Transverse colon (tissue), 4 donors: ENCODE results near the gene BACH2. TPM values are rescaled to one million over a fixed set of nuclear protein-coding genes. Genes with fewer than 3 reads are reported as not detected.

Experiments
- DNase-seq: peaks from one replicate; pipeline ENCODE4 v3.0.0-alpha.2; 2019
- H3K27ac ChIP-seq, 4 donors: fragments of 200-600 bp; sonication (generic); 2 replicates each; pipeline ENCODE4 v1.5.1; 2016 to 2018; ENCODE audit warnings: inconsistent platforms in 4 of 4
- H3K27me3 ChIP-seq: fragments of 200-600 bp; sonication (generic); 2 replicates; pipeline ENCODE4 v1.5.1; 2017; ENCODE audit warnings: inconsistent platforms
- H3K36me3 ChIP-seq, 4 donors: fragments of 200-600 bp; sonication (generic); 2 replicates each; pipeline ENCODE4 v1.5.1; 2017 to 2019; ENCODE audit warnings: inconsistent platforms in 4 of 4
- H3K4me1 ChIP-seq, 4 donors: fragments of 200-600 bp; sonication (generic); 2 replicates each; pipeline ENCODE4 v1.5.1; 2017 to 2020; ENCODE audit warnings: inconsistent platforms in 4 of 4
- H3K4me3 ChIP-seq, 4 donors: fragments of 200-600 bp; sonication (generic); 1 replicate in 1 of 4; 2 replicates in 3 of 4; pipeline versions ENCODE4 v1.5.1 to v1.6.1; 2017 to 2019; ENCODE audit warnings: inconsistent platforms in 4 of 4
- H3K9me3 ChIP-seq, 2 donors: fragments of 200-600 bp; sonication (generic); 2 replicates each; pipeline ENCODE4 v1.5.1; 2017 to 2019; ENCODE audit warnings: inconsistent platforms in 2 of 2
- EP300 ChIP-seq: sonication (generic); formaldehyde crosslinking; IDR thresholded peaks from one replicate; pipeline ENCODE4 v1.6.1; 2017; ENCODE audit warnings: antibody characterized with exemption, low read depth
- POLR2A ChIP-seq: fragments of 450-650 bp; IDR thresholded peaks from one replicate; pipeline ENCODE4 v1.6.1; 2016; ENCODE audit warnings: antibody characterized with exemption, mild to moderate bottlenecking, moderate library complexity
- POLR2AphosphoS5 ChIP-seq, 3 donors: sonication (generic); formaldehyde crosslinking; IDR thresholded peaks; one replicate each; pipeline ENCODE4 v1.6.1; 2016; ENCODE audit warnings: antibody characterized with exemption in 3 of 3
- WGBS, 2 donors: methylation state at CpG; one replicate each; pipeline ENCODE4 v1.1.5; 2018; ENCODE audit warnings: low coverage in 1 of 2; 5-methylcytosine and 5-hydroxymethylcytosine counted together
- in situ Hi-C, 4 donors: fragments of 200-750 bp; cut with MboI; loops; one replicate each; pipeline versions ENCODE4 v1.15.0 to v1.15.1; 2017; ENCODE audit warnings: low sequenced_read_pairs in 3 of 4, low pct_ligation_motif_present in 1 of 4, low pct_unique_long_range_greater_than_20kb in 1 of 4
- intact Hi-C: fragments of 100-400 bp; cut with DNase I; formaldehyde crosslinking; loops from one replicate; pipeline ENCODE4 v1.15.1; 2023; ENCODE audit warnings: low total_unique reads
- total RNA-seq, 4 donors: library from RNA; depleted of rRNA; stranded (reverse); fragments of >200 nt; gene quantifications; one replicate each; pipeline ENCODE4 v1.1.0, GENCODE V29; 2016
- TF ChIP-seq, protein P1 (sequence below), 5 experiments: fragments of 200-600 bp in 3 of 5; fragments of 450-650 bp in 2 of 5; sonication (generic) in 3 of 5; IDR thresholded peaks; 1 replicate in 2 of 5; 2 replicates in 3 of 5; pipeline ENCODE4 v1.5.1; 2016 to 2017; ENCODE audit warnings: antibody characterized with exemption in 5 of 5, inconsistent platforms in 3 of 5, mild to moderate bottlenecking in 2 of 5, moderate library complexity in 1 of 5

The BACH2 gene
- total RNA-seq, 4 donors from 2014 or later, result 0.20 to 7.5 (median 2.4) TPM

DNA sequence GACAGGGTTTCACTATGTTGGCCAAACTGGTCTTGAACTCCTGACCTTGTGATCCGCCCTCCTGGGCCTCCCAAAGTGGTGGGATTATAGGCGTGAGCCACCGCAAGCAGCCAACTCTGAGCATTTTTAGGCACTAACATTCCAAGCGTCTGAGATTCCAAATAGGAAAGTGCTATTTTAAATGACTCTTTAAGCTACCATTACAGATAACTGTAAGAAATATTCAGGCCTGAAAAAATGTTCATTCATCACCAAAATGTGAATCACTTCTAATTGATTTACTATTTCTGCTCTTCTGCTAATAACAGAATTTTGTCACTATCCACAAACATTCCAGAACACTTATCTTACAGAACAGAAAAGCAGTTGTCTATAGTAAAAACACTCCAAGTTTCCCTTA, 106.5 kb downstream of the BACH2 start:
- peaks cover 0 to 13% (median 2%) of the 10 kb centered on the region in 4 donors for H3K4me1 ChIP-seq
- no peak for DNase-seq
- 80 to 82% methylated on average over 4 of the region's 4 CpGs for WGBS, 2 donors
- no peak overlapping the region for H3K27ac ChIP-seq
- H3K27me3 ChIP-seq, result no peaks in the 10 kb centered on the region
- H3K36me3 ChIP-seq, result no peaks in the 10 kb centered on the region
- no peak overlapping the region for H3K4me3 ChIP-seq
- TF ChIP-seq EP300 (no peak), POLR2A (no peak), POLR2AphosphoS5 (IDR thresholded peaks at IDR 0.05) (no peak)
- TF ChIP-seq, protein P1, sequence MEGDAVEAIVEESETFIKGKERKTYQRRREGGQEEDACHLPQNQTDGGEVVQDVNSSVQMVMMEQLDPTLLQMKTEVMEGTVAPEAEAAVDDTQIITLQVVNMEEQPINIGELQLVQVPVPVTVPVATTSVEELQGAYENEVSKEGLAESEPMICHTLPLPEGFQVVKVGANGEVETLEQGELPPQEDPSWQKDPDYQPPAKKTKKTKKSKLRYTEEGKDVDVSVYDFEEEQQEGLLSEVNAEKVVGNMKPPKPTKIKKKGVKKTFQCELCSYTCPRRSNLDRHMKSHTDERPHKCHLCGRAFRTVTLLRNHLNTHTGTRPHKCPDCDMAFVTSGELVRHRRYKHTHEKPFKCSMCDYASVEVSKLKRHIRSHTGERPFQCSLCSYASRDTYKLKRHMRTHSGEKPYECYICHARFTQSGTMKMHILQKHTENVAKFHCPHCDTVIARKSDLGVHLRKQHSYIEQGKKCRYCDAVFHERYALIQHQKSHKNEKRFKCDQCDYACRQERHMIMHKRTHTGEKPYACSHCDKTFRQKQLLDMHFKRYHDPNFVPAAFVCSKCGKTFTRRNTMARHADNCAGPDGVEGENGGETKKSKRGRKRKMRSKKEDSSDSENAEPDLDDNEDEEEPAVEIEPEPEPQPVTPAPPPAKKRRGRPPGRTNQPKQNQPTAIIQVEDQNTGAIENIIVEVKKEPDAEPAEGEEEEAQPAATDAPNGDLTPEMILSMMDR (IDR thresholded peaks at IDR 0.05), result no peak
- H3K9me3 ChIP-seq, result no peaks in the 10 kb centered on the region
- in situ Hi-C loops (no loop called here), intact Hi-C loops (no loop called here)

DNA sequence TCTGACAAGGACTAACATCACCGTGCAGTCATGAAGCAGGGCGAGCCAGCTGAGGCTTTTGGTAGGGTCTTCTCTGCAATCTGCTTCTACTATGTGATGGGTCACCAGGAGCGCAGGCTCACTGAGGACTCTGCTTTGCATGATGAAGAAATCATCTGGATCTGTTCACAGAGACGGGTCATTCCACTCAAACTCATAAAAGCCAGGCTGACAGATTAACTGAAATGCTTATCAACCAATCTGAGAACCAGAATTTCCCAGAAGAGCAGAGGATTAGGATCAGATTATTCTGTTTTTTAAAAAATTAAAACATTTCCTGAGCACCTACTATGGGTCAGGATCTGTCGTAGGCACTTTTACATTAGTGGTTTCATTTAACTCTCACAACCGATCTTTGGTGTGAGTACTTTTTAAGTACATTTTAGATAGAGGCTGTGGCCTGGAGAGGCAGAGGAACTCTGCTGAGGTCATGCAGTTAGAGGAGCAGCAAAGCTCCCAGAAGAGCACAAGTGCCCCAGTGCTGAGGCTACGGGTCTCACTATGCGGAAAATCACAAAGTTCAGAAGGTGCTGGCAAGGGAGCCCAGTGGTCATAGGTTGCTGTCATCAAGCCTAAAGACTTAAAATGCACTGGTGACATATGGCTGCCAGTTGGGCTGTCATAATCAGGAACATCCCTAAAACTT, 109.1 kb downstream of the BACH2 start:
- H3K36me3 ChIP-seq, result no peaks in the 10 kb centered on the region
- no peak overlapping the region for H3K4me3 ChIP-seq
- H3K27me3 ChIP-seq, result no peaks in the 10 kb centered on the region
- TF ChIP-seq, protein P1 (IDR thresholded peaks at IDR 0.05), result no peak
- TF ChIP-seq EP300 (no peak), POLR2A (no peak), POLR2AphosphoS5 (IDR thresholded peaks at IDR 0.05) (no peak)
- in situ Hi-C loops (no loop called here), intact Hi-C loops (no loop called here)
- H3K9me3 ChIP-seq, result no peaks in the 10 kb centered on the region
- 43 to 71% methylated on average over 3 to 8 of the region's 8 CpGs for WGBS, 2 donors
- peaks cover 0 to 14% (median 0%) of the 10 kb centered on the region in 4 donors for H3K4me1 ChIP-seq
- H3K27ac ChIP-seq, result no peak overlapping the region
- no peak for DNase-seq

DNA sequence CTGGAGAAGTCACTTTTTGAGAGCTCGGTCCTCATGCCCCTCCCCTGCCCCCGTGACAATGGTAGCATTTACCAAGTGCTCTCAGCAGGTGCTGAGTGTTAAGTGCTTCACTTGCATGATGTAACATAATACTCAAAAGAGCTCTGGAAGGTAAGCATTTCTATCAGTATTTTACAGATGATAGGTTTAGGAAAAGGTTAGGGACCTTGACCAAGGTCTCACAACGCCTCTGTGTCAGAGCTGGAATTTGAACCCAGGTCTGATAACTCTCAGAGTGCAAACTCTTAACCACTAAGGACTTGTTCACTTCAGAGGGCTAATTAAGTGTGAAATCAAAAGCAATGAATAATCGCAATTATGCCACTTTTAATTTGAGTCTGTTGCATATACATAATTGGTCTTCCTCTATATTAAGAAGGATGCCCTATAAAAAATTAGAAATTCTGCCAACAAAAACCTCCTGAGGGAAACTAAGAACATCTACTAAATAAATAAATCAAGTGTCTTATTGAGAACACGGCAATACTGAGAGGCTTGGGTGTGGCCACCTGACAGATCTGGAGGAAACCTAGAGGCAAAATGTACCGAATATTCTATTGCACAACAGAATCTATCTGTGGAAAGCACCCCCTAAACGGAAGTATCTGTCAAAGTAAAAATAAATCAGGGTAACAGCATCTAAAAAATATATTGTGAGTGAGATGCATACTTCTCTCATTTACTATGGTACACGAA, 109.8 kb downstream of the BACH2 start:
- peaks cover 0 to 14% (median 0%) of the 10 kb centered on the region in 4 donors for H3K4me1 ChIP-seq
- intact Hi-C loops, result no loop called here
- TF ChIP-seq, protein P1 (IDR thresholded peaks at IDR 0.05), result no peak
- no peak for TF ChIP-seq EP300
- H3K27me3 ChIP-seq, result no peaks in the 10 kb centered on the region
- 53 to 54% methylated on average over 5 to 8 of the region's 8 CpGs for WGBS, 2 donors
- no peak overlapping the region for H3K4me3 ChIP-seq
- no peak overlapping the region for H3K27ac ChIP-seq
- DNase-seq, result no peak
- H3K36me3 ChIP-seq, result no peaks in the 10 kb centered on the region
- H3K9me3 ChIP-seq, result no peaks in the 10 kb centered on the region
- in situ Hi-C loops, result no loop called here

DNA sequence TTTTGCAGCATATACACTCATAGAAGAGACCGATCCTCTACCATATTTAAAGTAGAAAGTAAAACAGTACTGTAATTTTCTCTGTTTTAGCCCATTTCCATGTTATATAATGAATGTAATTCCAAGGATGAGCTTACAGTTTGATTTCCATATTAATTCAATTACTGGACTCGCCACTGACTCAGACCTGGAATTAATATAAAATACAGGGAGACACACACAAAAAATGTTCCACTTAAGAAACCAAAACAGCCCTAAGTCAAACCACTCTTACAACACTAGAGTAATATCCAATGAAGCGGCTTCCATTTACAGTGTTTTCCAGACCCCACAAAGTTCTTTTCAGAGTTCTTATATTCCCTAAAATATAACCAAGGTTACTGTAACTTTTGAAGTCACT, 110.6 kb downstream of the BACH2 start:
- no peaks in the 10 kb centered on the region for H3K27me3 ChIP-seq
- H3K4me1 ChIP-seq, result peaks cover 0 to 14% (median 0%) of the 10 kb centered on the region in 4 donors
- no peak overlapping the region for H3K4me3 ChIP-seq
- no peaks in the 10 kb centered on the region for H3K36me3 ChIP-seq
- 94 to 95% methylated on average over 3 of the region's 3 CpGs for WGBS, 2 donors
- intact Hi-C loops (no loop called here), in situ Hi-C loops (no loop called here)
- no peak for DNase-seq
- TF ChIP-seq EP300, result no peak
- TF ChIP-seq, protein P1 (IDR thresholded peaks at IDR 0.05), result no peak
- no peak overlapping the region for H3K27ac ChIP-seq
- no peaks in the 10 kb centered on the region for H3K9me3 ChIP-seq
